ENCODE results near the gene RALGAPB. TPM values are rescaled to one million over a fixed set of nuclear protein-coding genes. Genes with fewer than 3 reads are reported as not detected.

The RALGAPB gene
- total RNA-seq, 1 experiment from 2014 or later = 24.0 TPM

GRCh38 chr20:38458314-38458713 lies 14.3 kb upstream of the RALGAPB start:
- no peaks in the 10 kb centered on the region for H3K79me2 ChIP-seq (ENCODE audit: insufficient read depth, low read length)
- no peaks in the 10 kb centered on the region for H3K9me3 ChIP-seq (ENCODE audit: control insufficient read depth in 1 of 2, insufficient read depth in 1 of 2, low read depth in 1 of 2, low read length in 2 of 2)
- no peak overlapping the region for H3K27ac ChIP-seq (ENCODE audit: low read depth, low read length)
- no peak overlapping the region for H2AFZ ChIP-seq (ENCODE audit: low read depth, low read length, poor library complexity, severe bottlenecking)
- no peak for TF ChIP-seq REST (IDR thresholded peaks at IDR 0.05; ENCODE audit: low read depth)
- TF ChIP-seq SIN3A (IDR thresholded peaks at IDR 0.05; ENCODE audit: low read depth) = no peak
- no peak for TF ChIP-seq ZNF274 (IDR thresholded peaks at IDR 0.05; ENCODE audit: low read depth, low read length)
- TF ChIP-seq MAX (IDR thresholded peaks at IDR 0.05) = no peak
- no peak for TF ChIP-seq CBX3 (IDR thresholded peaks at IDR 0.05; ENCODE audit: low read depth)
- TF ChIP-seq RAD21 (IDR thresholded peaks at IDR 0.05; ENCODE audit: low read depth) = no peak
- TF ChIP-seq ATF3 (IDR thresholded peaks at IDR 0.05) = no peak
- no peak for TF ChIP-seq ZBTB33 (IDR thresholded peaks at IDR 0.05; ENCODE audit: extremely low read depth, insufficient replicate concordance, low read length)
- TF ChIP-seq JUND (IDR thresholded peaks at IDR 0.05) = no peak
- TF ChIP-seq TCF7L2 (IDR thresholded peaks at IDR 0.05; ENCODE audit: borderline replicate concordance, extremely low read depth, insufficient read depth, insufficient read length) = no peak
- no peak for TF ChIP-seq POLR2A (IDR thresholded peaks at IDR 0.05; ENCODE audit: borderline replicate concordance, extremely low read depth, insufficient read depth, insufficient read length)
- no peak for TF ChIP-seq CEBPB (IDR thresholded peaks at IDR 0.05; ENCODE audit: low read depth)
- no peak for TF ChIP-seq SRF (IDR thresholded peaks at IDR 0.05; ENCODE audit: low read depth)
- TF ChIP-seq POLR2AphosphoS5 (IDR thresholded peaks at IDR 0.05; ENCODE audit: low read depth, low read length) = no peak
- no peak for TF ChIP-seq SP1 (IDR thresholded peaks at IDR 0.05; ENCODE audit: low read depth)
- TF ChIP-seq ELF1 (IDR thresholded peaks at IDR 0.05; ENCODE audit: borderline replicate concordance, low read depth) = no peak
- no peak for TF ChIP-seq YY1 (IDR thresholded peaks at IDR 0.05; ENCODE audit: extremely low read depth, insufficient replicate concordance, low read depth, low read length)
- TF ChIP-seq CTCF (IDR thresholded peaks at IDR 0.05 in 2 of 3, conservative IDR thresholded peaks at IDR 0.05 in 1 of 3; ENCODE audit: borderline replicate concordance in 1 of 3, insufficient read depth in 1 of 3, low read depth in 2 of 3, low read length in 2 of 3) = no peak
- no TSS peak for BruUV-seq (replicated peaks)
- H3K27me3 ChIP-seq (ENCODE audit: insufficient read depth, low read length) = no peaks in the 10 kb centered on the region
- DNase-seq (ENCODE audit: low read depth, low spot score) (no peak), ATAC-seq (no peak)
- POLR2A ChIA-PET = no interaction called here
- peaks cover 10 to 14% of the 10 kb centered on the region in 2 experiments for H3K4me1 ChIP-seq (ENCODE audit: control insufficient read depth in 1 of 2, insufficient read depth in 2 of 2, low read length in 2 of 2)
- no peaks in the 10 kb centered on the region; a peak in 1 of 4 replicates for H3K36me3 ChIP-seq (ENCODE audit: control insufficient read depth in 1 of 2, insufficient read depth in 2 of 2, low read length in 2 of 2)
- no peak overlapping the region for H3K9ac ChIP-seq (ENCODE audit: low read length)
- H3K9me2 ChIP-seq (ENCODE audit: insufficient read depth) = no peaks in the 10 kb centered on the region
- no peak overlapping the region for H3K4me3 ChIP-seq (replicated peaks in 1 of 2; ENCODE audit: low read depth in 1 of 2, low read length in 2 of 2)
- intact Hi-C loops (cut with micrococcal nuclease) = no loop called here
- CTCF ChIA-PET = interaction anchor here (1.1 to 1.2 kb wide), 2 partner anchors 11 to 12 kb away, joined by 3 read pairs; no protein-coding TSS in a partner anchor
- RAD21 ChIA-PET (ENCODE audit: low non-redundant PET in 1 of 2, low total read pairs in 2 of 2, uncharacterized antibody in 2 of 2, unreplicated experiment in 2 of 2) = no interaction called here
- no peak overlapping the region for H3K4me2 ChIP-seq (ENCODE audit: low read length)
- H4K20me1 ChIP-seq (ENCODE audit: insufficient read depth) = no peaks in the 10 kb centered on the region

Data from HCT116 (cell line).